Ramos (cell line): ENCODE measurements around the gene TLE6.
"Not testable (repeated sequence)": the region's sequence is repeated elsewhere in the genome, so short reads cannot be mapped to it uniquely, and the experiment has no call there.

Experiments used
- in situ Hi-C: fragments of 300-500 bp; cut with MboI; formaldehyde crosslinking; loops from one replicate; pipeline ENCODE4 v1.14.3; 2022; ENCODE audit warnings: low sequenced_read_pairs; ENCODE audit not compliant: unreplicated experiment

TLE6 gene

GRCh38 chr19:2970201-2970835 lies 7.0 kb upstream of the TLE6 start:
- in situ Hi-C loops: no loop called here

- in situ Hi-C loops: no loop called here
These were observed 4.1 kb upstream of the TLE6 start for GRCh38 chr19:2973229-2973628.

- in situ Hi-C loops: no loop called here
These were observed 2.9 kb upstream of the TLE6 start for GRCh38 chr19:2974342-2975041.

GRCh38 chr19:2976609-2977000 lies 759 bp upstream of the TLE6 start:
- in situ Hi-C loops: no loop called here

GRCh38 chr19:2977746-2978138 lies 378 bp downstream of the TLE6 start:
- in situ Hi-C loops: no loop called here

- in situ Hi-C loops: no loop called here
These were observed 903 bp downstream of the TLE6 start for GRCh38 chr19:2978166-2978767.

- in situ Hi-C loops: no loop called here
These were observed 1.4 kb downstream of the TLE6 start for GRCh38 chr19:2978772-2979171.

- in situ Hi-C loops: no loop called here
These were observed 4.5 kb downstream of the TLE6 start for GRCh38 chr19:2981898-2982297.

- in situ Hi-C loops: no loop called here
These were observed 5.2 kb downstream of the TLE6 start for GRCh38 chr19:2982561-2982960.

- in situ Hi-C loops: no loop called here
These were observed 5.6 kb downstream of the TLE6 start for GRCh38 chr19:2982983-2983350.

- in situ Hi-C loops: no loop called here
These were observed 6.2 kb downstream of the TLE6 start for GRCh38 chr19:2983351-2984214.

GRCh38 chr19:2984215-2984528 lies 6.8 kb downstream of the TLE6 start:
- in situ Hi-C loops: no loop called here

- in situ Hi-C loops: no loop called here
These were observed 9.7 kb downstream of the TLE6 start for GRCh38 chr19:2986951-2987524.

GRCh38 chr19:2987797-2988196 lies 10.4 kb downstream of the TLE6 start:
- in situ Hi-C loops: no loop called here

- in situ Hi-C loops: no loop called here
These were observed 11.2 kb downstream of the TLE6 start for GRCh38 chr19:2988568-2988967.

- in situ Hi-C loops: no loop called here
These were observed 12.0 kb downstream of the TLE6 start for GRCh38 chr19:2989236-2989946.

GRCh38 chr19:2992333-2992732 lies 15.0 kb downstream of the TLE6 start:
- in situ Hi-C loops: not testable (repeated sequence)

GRCh38 chr19:2992958-2993357 lies 15.6 kb downstream of the TLE6 start:
- in situ Hi-C loops: no loop called here

- in situ Hi-C loops: no loop called here
These were observed 16.2 kb downstream of the TLE6 start for GRCh38 chr19:2993579-2993978.

- in situ Hi-C loops: no loop called here
These were observed 17.3 kb downstream of the TLE6 start for GRCh38 chr19:2994588-2995131.
